K562 (cell line): Measurements from ENCODE around the gene G6PC3. TPM values are rescaled to one million over a fixed set of nuclear protein-coding genes. Genes with fewer than 3 reads are reported as not detected.

Source experiments
- BCLAF1 ChIP-seq, 2 experiments: fragments of 450-650 bp in 1 of 2; IDR thresholded peaks; 2 replicates each; pipeline ENCODE4 v1.6.1; 2011 to 2017; ENCODE audit warnings: low read depth in 2 of 2, antibody characterized with exemption in 1 of 2, borderline replicate concordance in 1 of 2, low read length in 1 of 2, mild to moderate bottlenecking in 1 of 2, mixed read lengths in 1 of 2; ENCODE audit not compliant: control insufficient read depth in 1 of 2
- BCOR ChIP-seq: fragments of 450-650 bp; IDR thresholded peaks from 2 replicates; pipeline ENCODE4 v1.6.1; 2016
- CCAR2 ChIP-seq: fragments of 200-400 bp; formaldehyde crosslinking; IDR thresholded peaks from 2 replicates; pipeline ENCODE4 v1.6.1; 2017; ENCODE audit warnings: mild to moderate bottlenecking, low read depth, low read length
- CHD4 ChIP-seq: fragments of 200-600 bp; sonication (generic); IDR thresholded peaks from 3 replicates; pipeline ENCODE4 v1.6.1; 2012; ENCODE audit warnings: low read depth, mild to moderate bottlenecking, mixed read lengths, low read length, inconsistent platforms; ENCODE audit not compliant: insufficient read depth, insufficient replicate concordance, poor library complexity, severe bottlenecking
- FOXK2 ChIP-seq, 2 experiments: fragments of 450-650 bp; IDR thresholded peaks in 1 of 2; conservative IDR thresholded peaks in 1 of 2; 2 replicates each; pipeline ENCODE4 v1.6.1; 2016; ENCODE audit warnings: low read depth in 2 of 2, mild to moderate bottlenecking in 1 of 2
- MTF1 ChIP-seq: fragments of 250-450 bp; sonication (Bioruptor Pico); IDR thresholded peaks from 2 replicates; pipeline ENCODE4 v1.9.0; 2021; ENCODE audit warnings: moderate library complexity, mild to moderate bottlenecking, inconsistent platforms, borderline replicate concordance
- NEUROD1 ChIP-seq: fragments of 150-350 bp; IDR thresholded peaks from 2 replicates; pipeline ENCODE4 v1.6.1; 2014; ENCODE audit warnings: borderline replicate concordance, low read length, low read depth; ENCODE audit not compliant: partially characterized antibody
- NKRF ChIP-seq: fragments of 450-650 bp; IDR thresholded peaks from 2 replicates; pipeline ENCODE4 v1.6.1; 2016; ENCODE audit warnings: borderline replicate concordance
- PML ChIP-seq: IDR thresholded peaks from 2 replicates; pipeline ENCODE4 v1.6.1; 2012; ENCODE audit warnings: low read length, inconsistent platforms
- PTTG1 ChIP-seq: fragments of 450-650 bp; IDR thresholded peaks from 2 replicates; pipeline ENCODE4 v1.6.1; 2016; ENCODE audit warnings: low read depth, mild to moderate bottlenecking, missing genetic modification characterization, missing compliant biosample characterization
- SIN3A ChIP-seq, 2 experiments: fragments of 150-350 bp in 1 of 2; IDR thresholded peaks; 2 replicates each; pipeline ENCODE4 v1.6.1; 2011 to 2016; ENCODE audit warnings: borderline replicate concordance in 2 of 2, low read depth in 2 of 2, low read length in 2 of 2, mild to moderate bottlenecking in 2 of 2, moderate library complexity in 2 of 2; ENCODE audit not compliant: control insufficient read depth in 1 of 2
- SLC30A9 ChIP-seq: fragments of 250-450 bp; sonication (Bioruptor Pico); IDR thresholded peaks from 2 replicates; pipeline ENCODE4 v1.8.0; 2022; ENCODE audit warnings: mild to moderate bottlenecking, moderate library complexity
- TBL1XR1 ChIP-seq, 2 experiments: IDR thresholded peaks; 2 replicates each; pipeline ENCODE4 v1.6.1; 2012; ENCODE audit warnings: improper control_type of control experiment in 2 of 2, low read length in 2 of 2, mild to moderate bottlenecking in 1 of 2
- THAP12 ChIP-seq: fragments of 250-450 bp; sonication (Bioruptor Pico); IDR thresholded peaks from 2 replicates; pipeline ENCODE4 v1.9.0; 2021; ENCODE audit warnings: mild to moderate bottlenecking, inconsistent platforms
- ZNF253 ChIP-seq: fragments of 250-450 bp; sonication (Bioruptor Pico); conservative IDR thresholded peaks from 2 replicates; pipeline ENCODE4 v1.6.1; 2021; ENCODE audit warnings: mild to moderate bottlenecking
- ZNF507 ChIP-seq: conservative IDR thresholded peaks from 2 replicates; pipeline ENCODE4 v1.6.1; 2017; ENCODE audit warnings: missing genetic modification characterization, missing compliant biosample characterization
- ZNF778 ChIP-seq: fragments of 450-650 bp; formaldehyde crosslinking; IDR thresholded peaks from 2 replicates; pipeline ENCODE4 v1.4.0; 2020; ENCODE audit warnings: mild to moderate bottlenecking, moderate library complexity
- ZZZ3 ChIP-seq: fragments of 450-650 bp; IDR thresholded peaks from 2 replicates; pipeline ENCODE4 v1.6.1; 2016; ENCODE audit warnings: antibody characterized with exemption, mild to moderate bottlenecking, moderate library complexity
- polyA plus RNA-seq, 8 experiments: library from polyadenylated mRNA; depleted of rRNA in 4 of 8; stranded (reverse) in 5 of 8; unstranded in 3 of 8; fragments of >200 nt; fragmentation: Nextera tagmentation in 2 of 8; fragmentation: Illumina TruSeq in 1 of 8; extraction: Ambion mirVana in 2 of 8; extraction: Trizol in 1 of 8; gene quantifications; 2 replicates each; pipeline versions ENCODE4 v1.2.1 to v1.2.3, GENCODE V29; 2011 to 2014; ENCODE audit warnings: inconsistent platforms in 1 of 8, missing spikeins in 1 of 8
- total RNA-seq, 7 experiments: library from RNA; depleted of rRNA in 6 of 7; stranded (reverse); fragments of >200 nt in 6 of 7; fragmentation: Illumina TruSeq in 2 of 7; extraction: Trizol in 2 of 7; gene quantifications; 2 replicates each; pipeline versions ENCODE4 v1.2.1 to v1.2.3, GENCODE V29; 2011 to 2021; ENCODE audit warnings: low replicate concordance in 1 of 7

Gene G6PC3
- total and polyA plus RNA-seq, 9 of the 15 experiments (the other 6 are each of a cell fraction or from before 2014, with no cell fraction given): 10.4 to 57.8 (median 31.1) TPM

GRCh38 chr17:44094701-44095387 lies 24.3 kb downstream of the G6PC3 start (continued):
- TF ChIP-seq FOXK2 (conservative IDR thresholded peaks at IDR 0.05 in 1 of 2, IDR thresholded peaks at IDR 0.05 in 1 of 2; ENCODE audit: low read depth in 2 of 2) (no peak), SIN3A (IDR thresholded peaks at IDR 0.05; ENCODE audit: borderline replicate concordance in 2 of 2, control insufficient read depth in 1 of 2, low read depth in 2 of 2, low read length in 2 of 2) (no peak), CCAR2 (no peak), ZZZ3 (no peak), NEUROD1 (no peak), ZNF507 (no peak), BCOR (peak; percentile 93), ZNF778 (CRISPR knock-in tag) (no peak), CHD4 (peak; percentile 84), TBL1XR1 (IDR thresholded peaks at IDR 0.05; ENCODE audit: low read length in 2 of 2) (no peak), ZNF253 (CRISPR knock-in tag) (no peak), MTF1 (CRISPR knock-in tag) (no peak), NKRF (no peak), BCLAF1 (IDR thresholded peaks at IDR 0.05; ENCODE audit: borderline replicate concordance in 1 of 2, control insufficient read depth in 1 of 2, low read depth in 2 of 2, low read length in 1 of 2) (no peak), SLC30A9 (CRISPR knock-in tag) (no peak), PTTG1 (tag) (no peak), PML (no peak), THAP12 (CRISPR knock-in tag) (no peak)
